Measurements from ENCODE around the gene TAX1BP3.

DNA sequence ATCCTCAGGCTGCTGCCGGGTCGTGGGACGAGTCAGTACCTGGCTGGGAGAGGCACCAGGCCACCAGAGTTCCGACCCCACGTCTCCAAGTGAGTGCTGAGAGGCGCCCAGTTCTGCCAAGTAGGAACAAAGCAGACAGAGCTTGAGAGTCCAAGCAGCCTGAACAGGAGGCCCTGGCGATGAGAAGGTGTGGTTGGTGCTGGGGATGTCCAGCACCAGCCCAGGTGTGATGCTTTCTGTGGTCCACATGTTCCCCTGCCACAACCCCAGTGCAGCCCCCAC is 10.8 kb downstream of the TAX1BP3 start:
- TF ChIP-seq MXI1 (IDR thresholded peaks at IDR 0.05; ENCODE audit: borderline replicate concordance, low read depth, low read length) (no peak), EP300 (IDR thresholded peaks at IDR 0.05; ENCODE audit: low read depth in 2 of 2, low read length in 2 of 2) (no peak), EP300 (CRISPR knock-in tag; IDR thresholded peaks at IDR 0.05; ENCODE audit: borderline replicate concordance) (no peak), EZH2 (conservative IDR thresholded peaks at IDR 0.05; ENCODE audit: low read depth, low read length) (no peak), ELF4 (CRISPR knock-in tag; IDR thresholded peaks at IDR 0.05; ENCODE audit: borderline replicate concordance) (no peak), FOXM1 (CRISPR knock-in tag; IDR thresholded peaks at IDR 0.05) (no peak), ZNF543 (CRISPR knock-in tag; IDR thresholded peaks at IDR 0.05) (no peak), POLR2AphosphoS5 (IDR thresholded peaks at IDR 0.05; ENCODE audit: low read depth, low read length) (no peak), ZFP90 (CRISPR knock-in tag; IDR thresholded peaks at IDR 0.05; ENCODE audit: borderline replicate concordance) (no peak), GTF2F1 (IDR thresholded peaks at IDR 0.05; ENCODE audit: low read length) (no peak)
- TF ChIP-seq, protein P1, sequence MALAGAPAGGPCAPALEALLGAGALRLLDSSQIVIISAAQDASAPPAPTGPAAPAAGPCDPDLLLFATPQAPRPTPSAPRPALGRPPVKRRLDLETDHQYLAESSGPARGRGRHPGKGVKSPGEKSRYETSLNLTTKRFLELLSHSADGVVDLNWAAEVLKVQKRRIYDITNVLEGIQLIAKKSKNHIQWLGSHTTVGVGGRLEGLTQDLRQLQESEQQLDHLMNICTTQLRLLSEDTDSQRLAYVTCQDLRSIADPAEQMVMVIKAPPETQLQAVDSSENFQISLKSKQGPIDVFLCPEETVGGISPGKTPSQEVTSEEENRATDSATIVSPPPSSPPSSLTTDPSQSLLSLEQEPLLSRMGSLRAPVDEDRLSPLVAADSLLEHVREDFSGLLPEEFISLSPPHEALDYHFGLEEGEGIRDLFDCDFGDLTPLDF (CRISPR knock-in tag; IDR thresholded peaks at IDR 0.05) = no peak
- TF ChIP-seq, protein P2, sequence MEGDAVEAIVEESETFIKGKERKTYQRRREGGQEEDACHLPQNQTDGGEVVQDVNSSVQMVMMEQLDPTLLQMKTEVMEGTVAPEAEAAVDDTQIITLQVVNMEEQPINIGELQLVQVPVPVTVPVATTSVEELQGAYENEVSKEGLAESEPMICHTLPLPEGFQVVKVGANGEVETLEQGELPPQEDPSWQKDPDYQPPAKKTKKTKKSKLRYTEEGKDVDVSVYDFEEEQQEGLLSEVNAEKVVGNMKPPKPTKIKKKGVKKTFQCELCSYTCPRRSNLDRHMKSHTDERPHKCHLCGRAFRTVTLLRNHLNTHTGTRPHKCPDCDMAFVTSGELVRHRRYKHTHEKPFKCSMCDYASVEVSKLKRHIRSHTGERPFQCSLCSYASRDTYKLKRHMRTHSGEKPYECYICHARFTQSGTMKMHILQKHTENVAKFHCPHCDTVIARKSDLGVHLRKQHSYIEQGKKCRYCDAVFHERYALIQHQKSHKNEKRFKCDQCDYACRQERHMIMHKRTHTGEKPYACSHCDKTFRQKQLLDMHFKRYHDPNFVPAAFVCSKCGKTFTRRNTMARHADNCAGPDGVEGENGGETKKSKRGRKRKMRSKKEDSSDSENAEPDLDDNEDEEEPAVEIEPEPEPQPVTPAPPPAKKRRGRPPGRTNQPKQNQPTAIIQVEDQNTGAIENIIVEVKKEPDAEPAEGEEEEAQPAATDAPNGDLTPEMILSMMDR (CRISPR knock-in tag; IDR thresholded peaks at IDR 0.05) = no peak
- TF ChIP-seq, protein P3, sequence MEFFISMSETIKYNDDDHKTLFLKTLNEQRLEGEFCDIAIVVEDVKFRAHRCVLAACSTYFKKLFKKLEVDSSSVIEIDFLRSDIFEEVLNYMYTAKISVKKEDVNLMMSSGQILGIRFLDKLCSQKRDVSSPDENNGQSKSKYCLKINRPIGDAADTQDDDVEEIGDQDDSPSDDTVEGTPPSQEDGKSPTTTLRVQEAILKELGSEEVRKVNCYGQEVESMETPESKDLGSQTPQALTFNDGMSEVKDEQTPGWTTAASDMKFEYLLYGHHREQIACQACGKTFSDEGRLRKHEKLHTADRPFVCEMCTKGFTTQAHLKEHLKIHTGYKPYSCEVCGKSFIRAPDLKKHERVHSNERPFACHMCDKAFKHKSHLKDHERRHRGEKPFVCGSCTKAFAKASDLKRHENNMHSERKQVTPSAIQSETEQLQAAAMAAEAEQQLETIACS (CRISPR knock-in tag; IDR thresholded peaks at IDR 0.05) = no peak
